D721Med (cell line): ENCODE data around the gene CHCHD2.
"Not testable (repeated sequence)": the region's sequence is repeated elsewhere in the genome, so short reads cannot be mapped to it uniquely, and the experiment has no call there.

Source experiments
- DNase-seq: peaks from one replicate; pipeline ENCODE4 v3.0.0; 2011; ENCODE audit warnings: low spot score; ENCODE audit not compliant: insufficient read length
- FAIRE-seq: peaks from 2 replicates; lab custom pipeline; 2011; peaks lifted over from hg19 to GRCh38; lab: Jason Lieb, UNC
- CTCF ChIP-seq: IDR thresholded peaks from 2 replicates; pipeline ENCODE4 v1.5.1; 2012; ENCODE audit warnings: mild to moderate bottlenecking, control low read depth; ENCODE audit not compliant: insufficient read depth; ENCODE audit errors: missing control alignments

CHCHD2 gene

GRCh38 chr7:56110611-56111010 is 4.3 kb upstream of the CHCHD2 start:
- DNase-seq (no peak), FAIRE-seq (no peak)
- no peak for TF ChIP-seq CTCF

- no peak for TF ChIP-seq CTCF
- DNase-seq = no peak
- FAIRE-seq = no peak
Observed at GRCh38 chr7:56107954-56108258, 1.6 kb upstream of the CHCHD2 start.

- FAIRE-seq (no peak), DNase-seq (no peak)
- no peak for TF ChIP-seq CTCF
Observed at GRCh38 chr7:56105508-56105907, 768 bp downstream of the CHCHD2 start.

- FAIRE-seq = not testable (repeated sequence)
Observed at GRCh38 chr7:56104138-56104537, 2.1 kb downstream of the CHCHD2 start.

GRCh38 chr7:56099653-56100052 is 6.6 kb downstream of the CHCHD2 start:
- no peak for TF ChIP-seq CTCF
- no peak for FAIRE-seq
- no peak for DNase-seq

More at GRCh38 chr7:56104138-56104537, 2.1 kb downstream of the CHCHD2 start:
- not testable (repeated sequence) for DNase-seq

GRCh38 chr7:56098187-56099008 is 7.9 kb downstream of the CHCHD2 start:
- not testable (repeated sequence) for DNase-seq, FAIRE-seq

- no peak for TF ChIP-seq CTCF
- DNase-seq = no peak
- FAIRE-seq = no peak
Observed at GRCh38 chr7:56097700-56098099, 8.6 kb downstream of the CHCHD2 start.

- DNase-seq = no peak
- FAIRE-seq = no peak
- peak; percentile 5 for TF ChIP-seq CTCF
Observed at GRCh38 chr7:56092789-56093531, 13.3 kb downstream of the CHCHD2 start, which contains the start of gene PHKG1. TSS of gene PHKG1 (minus strand) at chr7:56092952. CDS start at chr7:56088941, 4,011 bp downstream.

- not testable (repeated sequence) for DNase-seq, FAIRE-seq
Observed at GRCh38 chr7:56092388-56092787, 13.9 kb downstream of the CHCHD2 start.
